Measurements from ENCODE around the gene ERC2.

GRCh38 chr3:55515550-55516246 lies 952.6 kb downstream of the ERC2 start:
- TF ChIP-seq, protein P1, sequence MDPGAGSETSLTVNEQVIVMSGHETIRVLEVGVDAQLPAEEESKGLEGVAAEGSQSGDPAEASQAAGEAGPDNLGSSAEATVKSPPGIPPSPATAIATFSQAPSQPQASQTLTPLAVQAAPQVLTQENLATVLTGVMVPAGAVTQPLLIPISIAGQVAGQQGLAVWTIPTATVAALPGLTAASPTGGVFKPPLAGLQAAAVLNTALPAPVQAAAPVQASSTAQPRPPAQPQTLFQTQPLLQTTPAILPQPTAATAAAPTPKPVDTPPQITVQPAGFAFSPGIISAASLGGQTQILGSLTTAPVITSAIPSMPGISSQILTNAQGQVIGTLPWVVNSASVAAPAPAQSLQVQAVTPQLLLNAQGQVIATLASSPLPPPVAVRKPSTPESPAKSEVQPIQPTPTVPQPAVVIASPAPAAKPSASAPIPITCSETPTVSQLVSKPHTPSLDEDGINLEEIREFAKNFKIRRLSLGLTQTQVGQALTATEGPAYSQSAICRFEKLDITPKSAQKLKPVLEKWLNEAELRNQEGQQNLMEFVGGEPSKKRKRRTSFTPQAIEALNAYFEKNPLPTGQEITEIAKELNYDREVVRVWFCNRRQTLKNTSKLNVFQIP (CRISPR knock-in tag; IDR thresholded peaks at IDR 0.05; ENCODE audit: borderline replicate concordance, low read depth), result no peak
- TF ChIP-seq CSDC2 (CRISPR knock-in tag; IDR thresholded peaks at IDR 0.05) (no peak), PPARA (CRISPR knock-in tag; IDR thresholded peaks at IDR 0.05; ENCODE audit: borderline replicate concordance) (no peak), CSRNP3 (CRISPR knock-in tag; IDR thresholded peaks at IDR 0.05) (no peak), PATZ1 (CRISPR knock-in tag; IDR thresholded peaks at IDR 0.05; ENCODE audit: borderline replicate concordance) (no peak), CREB5 (CRISPR knock-in tag; IDR thresholded peaks at IDR 0.05; ENCODE audit: low read depth) (no peak), RARB (CRISPR knock-in tag; IDR thresholded peaks at IDR 0.05) (no peak), ARNTL (CRISPR knock-in tag; IDR thresholded peaks at IDR 0.05; ENCODE audit: borderline replicate concordance, low read depth) (no peak), ZC3H10 (CRISPR knock-in tag; IDR thresholded peaks at IDR 0.05) (no peak), TOX (CRISPR knock-in tag; IDR thresholded peaks at IDR 0.05; ENCODE audit: borderline replicate concordance) (no peak)

Data from SK-N-SH treated with all-trans-retinoic acid at 6 μM for 48 hours (cell line).